ENCODE data around the gene NPVF. TPM values are rescaled to one million over a fixed set of nuclear protein-coding genes. Genes with fewer than 3 reads are reported as not detected.

The NPVF gene
- total RNA-seq, 3 donors from 2014 or later (not counting 1 experiment from before 2014, with no cell fraction given) = not detected

- no peak for ATAC-seq
- H3K4me3 Mint-ChIP-seq = no peak overlapping the region
- no peak overlapping the region for H3K27ac Mint-ChIP-seq
- DNase-seq = no peak
- TF ChIP-seq, protein P1, sequence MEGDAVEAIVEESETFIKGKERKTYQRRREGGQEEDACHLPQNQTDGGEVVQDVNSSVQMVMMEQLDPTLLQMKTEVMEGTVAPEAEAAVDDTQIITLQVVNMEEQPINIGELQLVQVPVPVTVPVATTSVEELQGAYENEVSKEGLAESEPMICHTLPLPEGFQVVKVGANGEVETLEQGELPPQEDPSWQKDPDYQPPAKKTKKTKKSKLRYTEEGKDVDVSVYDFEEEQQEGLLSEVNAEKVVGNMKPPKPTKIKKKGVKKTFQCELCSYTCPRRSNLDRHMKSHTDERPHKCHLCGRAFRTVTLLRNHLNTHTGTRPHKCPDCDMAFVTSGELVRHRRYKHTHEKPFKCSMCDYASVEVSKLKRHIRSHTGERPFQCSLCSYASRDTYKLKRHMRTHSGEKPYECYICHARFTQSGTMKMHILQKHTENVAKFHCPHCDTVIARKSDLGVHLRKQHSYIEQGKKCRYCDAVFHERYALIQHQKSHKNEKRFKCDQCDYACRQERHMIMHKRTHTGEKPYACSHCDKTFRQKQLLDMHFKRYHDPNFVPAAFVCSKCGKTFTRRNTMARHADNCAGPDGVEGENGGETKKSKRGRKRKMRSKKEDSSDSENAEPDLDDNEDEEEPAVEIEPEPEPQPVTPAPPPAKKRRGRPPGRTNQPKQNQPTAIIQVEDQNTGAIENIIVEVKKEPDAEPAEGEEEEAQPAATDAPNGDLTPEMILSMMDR (IDR thresholded peaks at IDR 0.05) = no peak
- Histone ChIP-seq H3K4me1 (ENCODE audit: control insufficient read depth, insufficient read depth, low read length) (no peaks in the 10 kb centered on the region), H3K4me3 (ENCODE audit: low read length) (no peak overlapping the region), H3K27ac (ENCODE audit: low read length) (no peak overlapping the region), H3K27me3 (ENCODE audit: control insufficient read depth, insufficient read depth, low read length) (peaks cover 6% of the 10 kb centered on the region), H3K9me3 (ENCODE audit: control insufficient read depth, insufficient read depth, low read length) (no peaks in the 10 kb centered on the region), H3K36me3 (ENCODE audit: control insufficient read depth, insufficient read depth, low read length) (no peaks in the 10 kb centered on the region)
- no peaks in the 10 kb centered on the region for H3K36me3 Mint-ChIP-seq
- WGBS (ENCODE audit: insufficient coverage) = 79% methylated on average over 3 of the region's 3 CpGs
- H3K9me3 Mint-ChIP-seq = no peaks in the 10 kb centered on the region
- intact Hi-C loops (cut with micrococcal nuclease) = no loop called here
- H3K27me3 Mint-ChIP-seq (ENCODE audit: low read depth in 2 of 2) = peaks cover 19 to 53% of the 10 kb centered on the region in 2 donors
- no peaks in the 10 kb centered on the region for H3K4me1 Mint-ChIP-seq
Observed at GRCh38 chr7:25206765-25207164, 21.5 kb downstream of the NPVF start.

DNA sequence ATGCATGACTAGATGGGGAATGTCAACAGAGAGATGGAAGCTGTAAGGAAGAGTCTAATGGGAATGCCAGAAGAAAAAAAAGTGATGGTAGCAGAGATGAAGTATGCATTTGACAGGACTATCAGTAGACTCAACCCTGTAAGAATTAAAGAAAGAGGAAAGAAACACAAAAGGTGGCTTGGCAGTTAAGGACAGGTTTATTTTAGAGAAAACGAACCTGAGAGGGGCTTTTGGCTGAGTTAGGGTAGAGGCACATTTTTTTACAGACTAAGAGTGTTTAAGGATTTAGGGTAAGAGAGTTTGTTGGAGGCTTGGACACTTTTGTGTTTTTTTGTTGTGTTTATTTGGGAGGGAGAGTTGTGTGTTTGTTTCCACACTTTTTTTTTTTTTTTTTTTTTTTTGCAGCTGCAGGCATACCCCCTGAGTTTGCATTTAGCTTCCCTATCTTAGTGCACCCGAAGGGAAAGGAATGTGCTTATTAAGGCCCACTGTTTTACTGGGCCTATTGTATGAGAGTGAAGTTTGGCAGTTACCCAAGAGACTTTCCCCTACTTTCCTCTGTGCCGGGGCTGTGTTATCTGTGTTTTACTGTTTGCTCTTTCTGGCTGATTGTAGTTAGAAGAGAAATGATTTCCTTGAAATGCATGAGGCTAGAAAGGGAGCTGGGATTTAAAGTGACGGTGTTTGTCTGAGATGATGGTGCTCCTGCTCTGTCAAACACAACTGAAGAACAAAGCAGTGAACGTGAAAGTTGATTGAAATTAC lies 32.0 kb downstream of the NPVF start:
- 84% methylated on average over 4 of the region's 5 CpGs for WGBS (ENCODE audit: insufficient coverage)
- intact Hi-C loops (cut with micrococcal nuclease) = no loop called here
- Mint-ChIP-seq H3K4me3 (no peak overlapping the region), H3K27me3 (ENCODE audit: low read depth in 2 of 2) (peaks cover 15 to 20% of the 10 kb centered on the region in 2 donors), H3K36me3 (no peaks in the 10 kb centered on the region), H3K27ac (no peak overlapping the region), H3K4me1 (no peaks in the 10 kb centered on the region), H3K9me3 (no peaks in the 10 kb centered on the region)
- Histone ChIP-seq H3K27ac (ENCODE audit: low read length) (no peak overlapping the region), H3K36me3 (ENCODE audit: control insufficient read depth, insufficient read depth, low read length) (no peaks in the 10 kb centered on the region), H3K4me1 (ENCODE audit: control insufficient read depth, insufficient read depth, low read length) (no peaks in the 10 kb centered on the region), H3K27me3 (ENCODE audit: control insufficient read depth, insufficient read depth, low read length) (no peaks in the 10 kb centered on the region), H3K4me3 (ENCODE audit: low read length) (no peak overlapping the region), H3K9me3 (ENCODE audit: control insufficient read depth, insufficient read depth, low read length) (no peaks in the 10 kb centered on the region)
- TF ChIP-seq, protein P1 (IDR thresholded peaks at IDR 0.05) = no peak
- no peak for ATAC-seq
- no peak for DNase-seq

DNA sequence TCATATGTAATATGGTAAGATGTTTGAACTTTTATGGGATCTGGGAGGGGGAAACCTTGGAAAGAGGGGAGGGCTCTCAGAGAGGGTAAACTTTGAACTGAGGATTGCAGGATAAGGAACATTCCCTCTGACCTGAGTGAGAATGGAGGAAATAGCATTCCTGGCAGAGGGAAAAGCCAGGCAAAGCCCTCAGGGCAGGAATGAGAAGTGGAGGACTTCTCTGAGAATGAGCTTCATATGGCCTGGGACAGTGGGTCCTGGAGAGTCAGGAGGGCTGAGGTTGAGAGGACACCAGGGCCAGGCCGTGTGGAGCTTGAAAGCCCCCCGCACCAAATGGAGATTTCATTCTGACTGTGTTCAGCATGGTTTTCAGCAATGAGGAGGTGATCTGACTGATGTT lies 34.2 kb downstream of the NPVF start:
- H3K27ac ChIP-seq (ENCODE audit: low read length) = no peak overlapping the region
- no peaks in the 10 kb centered on the region for H3K4me1 ChIP-seq (ENCODE audit: control insufficient read depth, insufficient read depth, low read length)
- no peaks in the 10 kb centered on the region for H3K9me3 ChIP-seq (ENCODE audit: control insufficient read depth, insufficient read depth, low read length)
- intact Hi-C loops (cut with micrococcal nuclease) = no loop called here
- H3K36me3 ChIP-seq (ENCODE audit: control insufficient read depth, insufficient read depth, low read length) = no peaks in the 10 kb centered on the region
- ATAC-seq (no peak), DNase-seq (no peak)
- Mint-ChIP-seq H3K27ac (no peak overlapping the region), H3K4me3 (no peak overlapping the region), H3K4me1 (no peaks in the 10 kb centered on the region), H3K27me3 (ENCODE audit: low read depth in 2 of 2) (peaks cover 15 to 20% of the 10 kb centered on the region in 2 donors), H3K9me3 (no peaks in the 10 kb centered on the region), H3K36me3 (no peaks in the 10 kb centered on the region)
- no peak overlapping the region for H3K4me3 ChIP-seq (ENCODE audit: low read length)
- 69% methylated on average over 2 of the region's 2 CpGs for WGBS (ENCODE audit: insufficient coverage)
- TF ChIP-seq, protein P1 (IDR thresholded peaks at IDR 0.05) = no peak
- no peaks in the 10 kb centered on the region for H3K27me3 ChIP-seq (ENCODE audit: control insufficient read depth, insufficient read depth, low read length)

- no peaks in the 10 kb centered on the region for H3K4me1 Mint-ChIP-seq
Observed at GRCh38 chr7:25192043-25192442, 36.2 kb downstream of the NPVF start.

More at GRCh38 chr7:25192043-25192442, 36.2 kb downstream of the NPVF start:
- Histone ChIP-seq H3K4me1 (ENCODE audit: control insufficient read depth, insufficient read depth, low read length) (no peaks in the 10 kb centered on the region), H3K36me3 (ENCODE audit: control insufficient read depth, insufficient read depth, low read length) (no peaks in the 10 kb centered on the region), H3K27me3 (ENCODE audit: control insufficient read depth, insufficient read depth, low read length) (no peaks in the 10 kb centered on the region), H3K9me3 (ENCODE audit: control insufficient read depth, insufficient read depth, low read length) (no peaks in the 10 kb centered on the region), H3K27ac (ENCODE audit: low read length) (no peak overlapping the region), H3K4me3 (ENCODE audit: low read length) (no peak overlapping the region)
- Mint-ChIP-seq H3K9me3 (no peaks in the 10 kb centered on the region), H3K36me3 (no peaks in the 10 kb centered on the region), H3K27ac (no peak overlapping the region), H3K4me3 (no peak overlapping the region), H3K27me3 (ENCODE audit: low read depth in 2 of 2) (peaks cover 15 to 21% of the 10 kb centered on the region in 2 donors)
- DNase-seq (no peak), ATAC-seq (no peak)
- TF ChIP-seq, protein P1 (IDR thresholded peaks at IDR 0.05) = no peak
- intact Hi-C loops (cut with micrococcal nuclease) = no loop called here
- WGBS (ENCODE audit: insufficient coverage) = 78% methylated on average over 2 of the region's 3 CpGs
